Keratinocyte (primary cell): ENCODE data around the gene CD248.

Experiments used
- EZH2 ChIP-seq: IDR thresholded peaks from one replicate; pipeline ENCODE4 v1.6.1; 2012; ENCODE audit warnings: inconsistent platforms, mild to moderate bottlenecking, low read length, moderate library complexity
- TF ChIP-seq, protein P1 (sequence below), 3 experiments: IDR thresholded peaks in 1 of 3; conservative IDR thresholded peaks in 1 of 3; optimal IDR thresholded peaks in 1 of 3; 2 replicates in 2 of 3; 3 replicates in 1 of 3; pipeline versions ENCODE3 to v1.5.1; 2011; ENCODE audit warnings: low read length in 3 of 3, mild to moderate bottlenecking in 3 of 3, moderate library complexity in 2 of 3, control low read depth in 1 of 3, inconsistent platforms in 1 of 3; ENCODE audit not compliant: insufficient read depth in 2 of 3; ENCODE audit errors: extremely low read depth in 1 of 3

GRCh38 chr11:66313321-66314185 lies 3.3 kb downstream of the CD248 start:
- TF ChIP-seq, protein P1, sequence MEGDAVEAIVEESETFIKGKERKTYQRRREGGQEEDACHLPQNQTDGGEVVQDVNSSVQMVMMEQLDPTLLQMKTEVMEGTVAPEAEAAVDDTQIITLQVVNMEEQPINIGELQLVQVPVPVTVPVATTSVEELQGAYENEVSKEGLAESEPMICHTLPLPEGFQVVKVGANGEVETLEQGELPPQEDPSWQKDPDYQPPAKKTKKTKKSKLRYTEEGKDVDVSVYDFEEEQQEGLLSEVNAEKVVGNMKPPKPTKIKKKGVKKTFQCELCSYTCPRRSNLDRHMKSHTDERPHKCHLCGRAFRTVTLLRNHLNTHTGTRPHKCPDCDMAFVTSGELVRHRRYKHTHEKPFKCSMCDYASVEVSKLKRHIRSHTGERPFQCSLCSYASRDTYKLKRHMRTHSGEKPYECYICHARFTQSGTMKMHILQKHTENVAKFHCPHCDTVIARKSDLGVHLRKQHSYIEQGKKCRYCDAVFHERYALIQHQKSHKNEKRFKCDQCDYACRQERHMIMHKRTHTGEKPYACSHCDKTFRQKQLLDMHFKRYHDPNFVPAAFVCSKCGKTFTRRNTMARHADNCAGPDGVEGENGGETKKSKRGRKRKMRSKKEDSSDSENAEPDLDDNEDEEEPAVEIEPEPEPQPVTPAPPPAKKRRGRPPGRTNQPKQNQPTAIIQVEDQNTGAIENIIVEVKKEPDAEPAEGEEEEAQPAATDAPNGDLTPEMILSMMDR (optimal IDR thresholded peaks at IDR 0.05 in 1 of 3, IDR thresholded peaks at IDR 0.05 in 1 of 3, conservative IDR thresholded peaks at IDR 0.05 in 1 of 3; ENCODE audit: extremely low read depth in 1 of 3, insufficient read depth in 2 of 3, low read length in 3 of 3), result no peak
- TF ChIP-seq EZH2, result no peak
